Esophagus muscularis mucosa (tissue), 4 donors: ENCODE results near the gene BLNK. TPM values are rescaled to one million over a fixed set of nuclear protein-coding genes. Genes with fewer than 3 reads are reported as not detected.

ENCODE experiments used
- DNase-seq: peaks from one replicate; pipeline ENCODE4 v3.0.0-alpha.2; 2017; ENCODE audit errors: extremely low spot score
- H3K27ac ChIP-seq, 4 donors: fragments of 200-600 bp; sonication (generic); replicated peaks in 1 of 4; 1 replicate in 3 of 4; 2 replicates in 1 of 4; pipeline ENCODE4 v1.5.1; 2016 to 2019; ENCODE audit warnings: mild to moderate bottlenecking in 1 of 4
- H3K27me3 ChIP-seq, 4 donors: fragments of 200-600 bp; sonication (generic); one replicate each; pipeline versions ENCODE4 v1.5.1 to v1.6.0; 2016 to 2019
- H3K36me3 ChIP-seq, 4 donors: fragments of 200-600 bp; sonication (generic); one replicate each; pipeline ENCODE4 v1.5.1; 2016 to 2019
- H3K4me1 ChIP-seq, 4 donors: fragments of 200-600 bp; sonication (generic); one replicate each; pipeline ENCODE4 v1.5.1; 2016 to 2019
- H3K4me3 ChIP-seq, 4 donors: fragments of 200-600 bp; sonication (generic); 1 replicate in 2 of 4; 2 replicates in 2 of 4; pipeline ENCODE4 v1.5.1; 2016 to 2019; ENCODE audit warnings: mild to moderate bottlenecking in 4 of 4, moderate library complexity in 1 of 4
- H3K9me3 ChIP-seq, 4 donors: fragments of 200-600 bp; sonication (generic); 1 replicate in 3 of 4; 2 replicates in 1 of 4; pipeline ENCODE4 v1.5.1; 2016 to 2019
- EP300 ChIP-seq: sonication (generic); formaldehyde crosslinking; IDR thresholded peaks from one replicate; pipeline ENCODE4 v1.6.1; 2017; ENCODE audit warnings: antibody characterized with exemption
- POLR2A ChIP-seq: fragments of 450-650 bp; IDR thresholded peaks from one replicate; pipeline ENCODE4 v1.6.1; 2017; ENCODE audit warnings: antibody characterized with exemption, moderate library complexity, mild to moderate bottlenecking, low read depth
- POLR2AphosphoS5 ChIP-seq, 2 donors: sonication (generic); formaldehyde crosslinking; IDR thresholded peaks; one replicate each; pipeline ENCODE4 v1.6.1; 2017; ENCODE audit warnings: antibody characterized with exemption in 2 of 2
- WGBS: methylation state at CpG from one replicate; pipeline ENCODE4 v1.1.5; 2018; 5-methylcytosine and 5-hydroxymethylcytosine counted together
- intact Hi-C: fragments of 100-400 bp; cut with DNase I; formaldehyde crosslinking; loops from one replicate; pipeline ENCODE4 v1.15.1; 2023
- total RNA-seq, 4 donors: library from RNA; depleted of rRNA; stranded (reverse); fragments of >200 nt; gene quantifications; one replicate each; pipeline versions ENCODE4 v1.1.0 to v1.2.1, GENCODE V29; 2016
- TF ChIP-seq, protein P1 (sequence below), 3 experiments: fragments of 200-600 bp in 2 of 3; fragments of 450-650 bp in 1 of 3; sonication (generic) in 2 of 3; IDR thresholded peaks; one replicate each; pipeline ENCODE4 v1.5.1; 2017 to 2019; ENCODE audit warnings: antibody characterized with exemption in 3 of 3, mild to moderate bottlenecking in 2 of 3, moderate library complexity in 1 of 3

The BLNK gene
- total RNA-seq, 4 donors from 2014 or later, result 0.86 to 5.0 (median 1.1) TPM

GRCh38 chr10:96305019-96305418, 33.6 kb upstream of the BLNK start:
- no peak for DNase-seq
- no peak overlapping the region for H3K27ac ChIP-seq
- no peaks in the 10 kb centered on the region for H3K9me3 ChIP-seq
- TF ChIP-seq POLR2AphosphoS5 (IDR thresholded peaks at IDR 0.05), result no peak
- intact Hi-C loops, result no loop called here
- no peaks in the 10 kb centered on the region for H3K27me3 ChIP-seq
- no peaks in the 10 kb centered on the region for H3K36me3 ChIP-seq
- H3K4me3 ChIP-seq, result no peak overlapping the region
- WGBS, result 91% methylated on average over 3 of the region's 3 CpGs
- peaks cover 10 to 14% (median 13%) of the 10 kb centered on the region in 4 donors for H3K4me1 ChIP-seq

GRCh38 chr10:96304230-96304629, 32.9 kb upstream of the BLNK start, which contains the start of gene DNTT:
Gene DNTT (plus strand): TSS chr10:96304434. CDS start chr10:96304498, 64 bp downstream.
- TF ChIP-seq EP300, result no peak
- intact Hi-C loops, result no loop called here
- no peaks in the 10 kb centered on the region for H3K36me3 ChIP-seq
- H3K4me3 ChIP-seq, result no peak within 1 kb of the TSS
- 88% methylated on average over 7 of the region's 8 CpGs for WGBS
- H3K27ac ChIP-seq, result no peak within 1 kb of the TSS
- no peaks in the 10 kb centered on the region for H3K9me3 ChIP-seq
- peaks cover 3 to 6% (median 5%) of the 10 kb centered on the region in 4 donors for H3K4me1 ChIP-seq
- H3K27me3 ChIP-seq, result no peaks in the 10 kb centered on the region
- DNase-seq, result no peak

- DNase-seq, result no peak
- H3K4me1 ChIP-seq, result no peaks in the 10 kb centered on the region
- H3K4me3 ChIP-seq, result no peak overlapping the region
- no peak overlapping the region for H3K27ac ChIP-seq
- no peaks in the 10 kb centered on the region for H3K27me3 ChIP-seq
- 71% methylated on average over 1 of the region's 1 CpG for WGBS
- intact Hi-C loops, result no loop called here
- no peaks in the 10 kb centered on the region for H3K36me3 ChIP-seq
- TF ChIP-seq, protein P1, sequence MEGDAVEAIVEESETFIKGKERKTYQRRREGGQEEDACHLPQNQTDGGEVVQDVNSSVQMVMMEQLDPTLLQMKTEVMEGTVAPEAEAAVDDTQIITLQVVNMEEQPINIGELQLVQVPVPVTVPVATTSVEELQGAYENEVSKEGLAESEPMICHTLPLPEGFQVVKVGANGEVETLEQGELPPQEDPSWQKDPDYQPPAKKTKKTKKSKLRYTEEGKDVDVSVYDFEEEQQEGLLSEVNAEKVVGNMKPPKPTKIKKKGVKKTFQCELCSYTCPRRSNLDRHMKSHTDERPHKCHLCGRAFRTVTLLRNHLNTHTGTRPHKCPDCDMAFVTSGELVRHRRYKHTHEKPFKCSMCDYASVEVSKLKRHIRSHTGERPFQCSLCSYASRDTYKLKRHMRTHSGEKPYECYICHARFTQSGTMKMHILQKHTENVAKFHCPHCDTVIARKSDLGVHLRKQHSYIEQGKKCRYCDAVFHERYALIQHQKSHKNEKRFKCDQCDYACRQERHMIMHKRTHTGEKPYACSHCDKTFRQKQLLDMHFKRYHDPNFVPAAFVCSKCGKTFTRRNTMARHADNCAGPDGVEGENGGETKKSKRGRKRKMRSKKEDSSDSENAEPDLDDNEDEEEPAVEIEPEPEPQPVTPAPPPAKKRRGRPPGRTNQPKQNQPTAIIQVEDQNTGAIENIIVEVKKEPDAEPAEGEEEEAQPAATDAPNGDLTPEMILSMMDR (IDR thresholded peaks at IDR 0.05), result no peak
- no peaks in the 10 kb centered on the region for H3K9me3 ChIP-seq
Observed at GRCh38 chr10:96301616-96302015, 30.2 kb upstream of the BLNK start.

DNA sequence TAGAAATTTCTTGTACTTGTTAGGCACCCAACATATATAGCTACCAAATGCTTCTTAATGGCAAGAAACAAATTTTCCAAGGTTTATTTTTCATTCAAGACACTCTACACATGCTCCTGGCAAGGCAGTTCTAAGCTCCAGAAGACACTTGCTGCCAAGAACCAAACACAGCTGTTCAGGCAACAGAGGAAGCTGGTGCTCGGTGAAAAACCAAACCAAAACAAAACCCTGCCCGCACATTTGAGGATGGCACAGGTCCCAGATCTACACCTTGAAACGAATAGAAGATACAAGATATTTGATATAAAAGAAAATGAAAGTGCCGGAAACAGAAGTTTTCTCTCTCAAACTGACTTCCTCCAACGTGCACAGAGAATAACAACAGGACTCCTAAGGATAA, 28.0 kb upstream of the BLNK start:
- H3K4me1 ChIP-seq, result no peaks in the 10 kb centered on the region
- WGBS, result 15% methylated on average over 5 of the region's 5 CpGs
- no peak for DNase-seq
- H3K27ac ChIP-seq, result no peak overlapping the region
- no peaks in the 10 kb centered on the region for H3K27me3 ChIP-seq
- no peaks in the 10 kb centered on the region for H3K36me3 ChIP-seq
- intact Hi-C loops, result no loop called here
- no peak for TF ChIP-seq POLR2A
- TF ChIP-seq, protein P1 (IDR thresholded peaks at IDR 0.05), result no peak
- no peak for TF ChIP-seq POLR2AphosphoS5 (IDR thresholded peaks at IDR 0.05)
- no peak for TF ChIP-seq EP300
- no peak overlapping the region for H3K4me3 ChIP-seq
- no peaks in the 10 kb centered on the region for H3K9me3 ChIP-seq

DNA sequence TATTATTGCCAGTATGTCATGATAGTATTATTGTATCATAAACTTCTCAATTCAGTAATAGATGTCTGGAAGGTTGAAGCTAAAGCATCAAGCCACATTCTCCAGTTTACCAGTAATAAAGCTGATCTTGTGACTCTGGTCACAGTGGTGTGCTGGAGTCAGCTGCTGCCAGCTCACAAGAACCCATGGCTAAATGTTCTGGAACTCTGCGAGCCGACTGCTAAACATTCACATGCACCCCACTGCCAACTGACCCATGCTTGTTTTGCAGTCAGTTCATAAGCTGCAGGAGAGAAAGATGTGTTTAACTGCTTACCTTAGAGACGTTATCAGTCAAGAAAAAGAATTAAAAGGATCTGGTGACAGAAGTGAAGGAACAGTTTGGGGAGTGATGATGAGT, 27.0 kb upstream of the BLNK start:
- WGBS, result 73% methylated on average over 3 of the region's 3 CpGs
- Histone ChIP-seq H3K9me3 (no peaks in the 10 kb centered on the region), H3K4me3 (no peak overlapping the region), H3K27me3 (no peaks in the 10 kb centered on the region), H3K36me3 (no peaks in the 10 kb centered on the region), H3K4me1 (no peaks in the 10 kb centered on the region), H3K27ac (no peak overlapping the region)
- DNase-seq, result no peak
- no peak for TF ChIP-seq POLR2AphosphoS5 (IDR thresholded peaks at IDR 0.05)
- TF ChIP-seq, protein P1 (IDR thresholded peaks at IDR 0.05), result no peak
- intact Hi-C loops, result no loop called here

GRCh38 chr10:96297486-96297885, 26.1 kb upstream of the BLNK start:
- Histone ChIP-seq H3K9me3 (no peaks in the 10 kb centered on the region), H3K4me1 (no peaks in the 10 kb centered on the region), H3K4me3 (no peak overlapping the region), H3K36me3 (no peaks in the 10 kb centered on the region), H3K27ac (no peak overlapping the region), H3K27me3 (no peaks in the 10 kb centered on the region)
- no peak for TF ChIP-seq EP300
- TF ChIP-seq POLR2A, result no peak
- no peak for TF ChIP-seq POLR2AphosphoS5 (IDR thresholded peaks at IDR 0.05)
- TF ChIP-seq, protein P1 (IDR thresholded peaks at IDR 0.05), result no peak
- WGBS, result 87% methylated on average over 2 of the region's 2 CpGs
- intact Hi-C loops, result no loop called here
- no peak for DNase-seq
